ENCODE measurements around the gene RAB8A. TPM values are rescaled to one million over a fixed set of nuclear protein-coding genes. Genes with fewer than 3 reads are reported as not detected.

RAB8A gene
- total and polyA plus RNA-seq, 9 of the 15 experiments (the other 6 are each of a cell fraction or from before 2014, with no cell fraction given): 11.2 to 102 (median 53.2) TPM

GRCh38 chr19:16077984-16078758 is 33.5 kb upstream of the RAB8A start (continued):
- peak in 1 of 2 experiments; percentile 39 for TF ChIP-seq AFF1 (IDR thresholded peaks at IDR 0.05; ENCODE audit: low read depth in 1 of 2, partially characterized antibody in 2 of 2)
- no peak for TF ChIP-seq FOSL1 (tag; conservative IDR thresholded peaks at IDR 0.05)
